ENCODE results near the gene CSNK1G3.

Gene CSNK1G3

GRCh38 chr5:123582550-123583285, 70.7 kb downstream of the CSNK1G3 start:
- no CpG with 5 or more reads among the region's 4 CpGs for WGBS, 2 donors (ENCODE audit: extremely low coverage in 2 of 2, insufficient read length in 2 of 2, insufficient replicate concordance in 1 of 2)
- Histone ChIP-seq H3K23ac (ENCODE audit: low read depth, low read length, poor library complexity) (no peak overlapping the region), H3K4me1 (ENCODE audit: control insufficient read depth in 2 of 2, insufficient read depth in 1 of 2, low read depth in 1 of 2, low read length in 2 of 2) (no peaks in the 10 kb centered on the region), H2BK12ac (ENCODE audit: low read length) (no peak overlapping the region), H2BK120ac (ENCODE audit: low read depth, low read length) (no peak overlapping the region), H3K9ac (ENCODE audit: low read depth, low read length, poor library complexity) (no peak overlapping the region), H2AK5ac (ENCODE audit: low read depth, low read length) (no peak overlapping the region), H3K14ac (ENCODE audit: low read length) (no peak overlapping the region), H3K4me2 (ENCODE audit: insufficient read depth, low read length, poor library complexity, severe bottlenecking) (no peak overlapping the region), H3K27ac (replicated peaks; ENCODE audit: low read length) (no peak overlapping the region), H2AFZ (ENCODE audit: low read length) (no peak overlapping the region), H2BK5ac (ENCODE audit: low read length) (no peak overlapping the region), H3K9me3 (replicated peaks in 1 of 2; ENCODE audit: control insufficient read depth in 2 of 2, insufficient read depth in 1 of 2, low read depth in 1 of 2, low read length in 2 of 2) (peaks cover 0 to 14% of the 10 kb centered on the region in 2 donors), H4K8ac (ENCODE audit: low read depth, low read length) (no peak overlapping the region), H3K36me3 (replicated peaks in 1 of 2; ENCODE audit: control insufficient read depth in 2 of 2, insufficient read depth in 2 of 2, low read length in 2 of 2) (peaks cover 0 to 33% of the 10 kb centered on the region in 2 donors), H2BK15ac (ENCODE audit: low read length) (no peak overlapping the region), H3K4me3 (ENCODE audit: low read length in 2 of 2) (no peak overlapping the region), H3K79me1 (ENCODE audit: low read depth, low read length) (peaks cover 2% of the 10 kb centered on the region), H3K27me3 (ENCODE audit: control insufficient read depth in 3 of 3, insufficient read depth in 3 of 3, low read depth in 1 of 3, low read length in 3 of 3) (no peaks in the 10 kb centered on the region), H4K91ac (ENCODE audit: low read depth, low read length, poor library complexity) (no peak overlapping the region), H3K4ac (ENCODE audit: low read length) (no peak overlapping the region), H3K18ac (ENCODE audit: low read length) (no peak overlapping the region)
- no peak for DNase-seq (ENCODE audit: low spot score)

- Histone ChIP-seq H3K23ac (ENCODE audit: low read depth, low read length, poor library complexity) (no peak overlapping the region), H3K27me3 (ENCODE audit: control insufficient read depth in 3 of 3, insufficient read depth in 3 of 3, low read depth in 1 of 3, low read length in 3 of 3) (no peaks in the 10 kb centered on the region), H2BK120ac (ENCODE audit: low read depth, low read length) (no peak overlapping the region), H3K14ac (ENCODE audit: low read length) (no peak overlapping the region), H2BK12ac (ENCODE audit: low read length) (no peak overlapping the region), H3K36me3 (replicated peaks in 1 of 2; ENCODE audit: control insufficient read depth in 2 of 2, insufficient read depth in 2 of 2, low read length in 2 of 2) (peaks cover 2 to 35% of the 10 kb centered on the region in 2 donors), H3K4me1 (ENCODE audit: control insufficient read depth in 2 of 2, insufficient read depth in 1 of 2, low read depth in 1 of 2, low read length in 2 of 2) (no peaks in the 10 kb centered on the region), H2BK5ac (ENCODE audit: low read length) (no peak overlapping the region), H2AK5ac (ENCODE audit: low read depth, low read length) (no peak overlapping the region), H3K27ac (replicated peaks; ENCODE audit: low read length) (no peak overlapping the region), H2AFZ (ENCODE audit: low read length) (no peak overlapping the region), H4K8ac (ENCODE audit: low read depth, low read length) (no peak overlapping the region), H3K4me2 (ENCODE audit: insufficient read depth, low read length, poor library complexity, severe bottlenecking) (no peak overlapping the region), H2BK15ac (ENCODE audit: low read length) (no peak overlapping the region), H3K9me3 (replicated peaks in 1 of 2; ENCODE audit: control insufficient read depth in 2 of 2, insufficient read depth in 1 of 2, low read depth in 1 of 2, low read length in 2 of 2) (peaks cover 0 to 2% of the 10 kb centered on the region in 2 donors), H3K4me3 (ENCODE audit: low read length in 2 of 2) (no peak overlapping the region), H3K79me1 (ENCODE audit: low read depth, low read length) (peaks cover 2% of the 10 kb centered on the region), H4K91ac (ENCODE audit: low read depth, low read length, poor library complexity) (no peak overlapping the region), H3K9ac (ENCODE audit: low read depth, low read length, poor library complexity) (no peak overlapping the region), H3K4ac (ENCODE audit: low read length) (no peak overlapping the region), H3K18ac (ENCODE audit: low read length) (no peak overlapping the region)
- no CpG with 5 or more reads among the region's 2 CpGs for WGBS, 2 donors (ENCODE audit: extremely low coverage in 2 of 2, insufficient read length in 2 of 2, insufficient replicate concordance in 1 of 2)
- DNase-seq (ENCODE audit: low spot score), result no peak
These were observed 73.9 kb downstream of the CSNK1G3 start for GRCh38 chr5:123585871-123586270.

GRCh38 chr5:123594434-123594833, 82.5 kb downstream of the CSNK1G3 start:
- Histone ChIP-seq H3K4me2 (ENCODE audit: insufficient read depth, low read length, poor library complexity, severe bottlenecking) (no peak overlapping the region), H4K91ac (ENCODE audit: low read depth, low read length, poor library complexity) (no peak overlapping the region), H3K27me3 (ENCODE audit: control insufficient read depth in 3 of 3, insufficient read depth in 3 of 3, low read depth in 1 of 3, low read length in 3 of 3) (no peaks in the 10 kb centered on the region), H3K9ac (ENCODE audit: low read depth, low read length, poor library complexity) (no peak overlapping the region), H3K4me1 (ENCODE audit: control insufficient read depth in 2 of 2, insufficient read depth in 1 of 2, low read depth in 1 of 2, low read length in 2 of 2) (no peaks in the 10 kb centered on the region), H3K4ac (ENCODE audit: low read length) (no peak overlapping the region), H3K9me3 (replicated peaks in 1 of 2; ENCODE audit: control insufficient read depth in 2 of 2, insufficient read depth in 1 of 2, low read depth in 1 of 2, low read length in 2 of 2) (peaks cover 0 to 8% of the 10 kb centered on the region in 2 donors), H2AK5ac (ENCODE audit: low read depth, low read length) (no peak overlapping the region), H3K27ac (replicated peaks; ENCODE audit: low read length) (no peak overlapping the region), H2AFZ (ENCODE audit: low read length) (no peak overlapping the region), H3K79me1 (ENCODE audit: low read depth, low read length) (no peaks in the 10 kb centered on the region), H3K36me3 (replicated peaks in 1 of 2; ENCODE audit: control insufficient read depth in 2 of 2, insufficient read depth in 2 of 2, low read length in 2 of 2) (peaks cover under 1 to 82% of the 10 kb centered on the region in 2 donors), H3K4me3 (ENCODE audit: low read length in 2 of 2) (no peak overlapping the region), H2BK5ac (ENCODE audit: low read length) (no peak overlapping the region), H3K18ac (ENCODE audit: low read length) (no peak overlapping the region), H2BK15ac (ENCODE audit: low read length) (no peak overlapping the region), H2BK120ac (ENCODE audit: low read depth, low read length) (no peak overlapping the region), H3K14ac (ENCODE audit: low read length) (no peak overlapping the region), H2BK12ac (ENCODE audit: low read length) (no peak overlapping the region), H3K23ac (ENCODE audit: low read depth, low read length, poor library complexity) (no peak overlapping the region), H4K8ac (ENCODE audit: low read depth, low read length) (no peak overlapping the region)
- no peak for DNase-seq (ENCODE audit: low spot score)

GRCh38 chr5:123597018-123597417, 85.0 kb downstream of the CSNK1G3 start:
- H2BK15ac ChIP-seq (ENCODE audit: low read length), result no peak overlapping the region
- H3K79me1 ChIP-seq (ENCODE audit: low read depth, low read length), result no peaks in the 10 kb centered on the region
- H3K4me3 ChIP-seq (ENCODE audit: low read length in 2 of 2), result no peak overlapping the region
- DNase-seq (ENCODE audit: low spot score), result no peak
- H3K18ac ChIP-seq (ENCODE audit: low read length), result no peak overlapping the region
- no peak overlapping the region for H3K27ac ChIP-seq (replicated peaks; ENCODE audit: low read length)
- H3K9me3 ChIP-seq (replicated peaks in 1 of 2; ENCODE audit: control insufficient read depth in 2 of 2, insufficient read depth in 1 of 2, low read depth in 1 of 2, low read length in 2 of 2), result peaks cover 0 to 3% of the 10 kb centered on the region in 2 donors
- no peaks in the 10 kb centered on the region for H3K27me3 ChIP-seq (ENCODE audit: control insufficient read depth in 3 of 3, insufficient read depth in 3 of 3, low read depth in 1 of 3, low read length in 3 of 3)
- H3K36me3 ChIP-seq (replicated peaks in 1 of 2; ENCODE audit: control insufficient read depth in 2 of 2, insufficient read depth in 2 of 2, low read length in 2 of 2), result peaks cover 0 to 66% of the 10 kb centered on the region in 2 donors
- H3K4me1 ChIP-seq (ENCODE audit: control insufficient read depth in 2 of 2, insufficient read depth in 1 of 2, low read depth in 1 of 2, low read length in 2 of 2), result no peaks in the 10 kb centered on the region
- no peak overlapping the region for H2AFZ ChIP-seq (ENCODE audit: low read length)
- no peak overlapping the region for H3K9ac ChIP-seq (ENCODE audit: low read depth, low read length, poor library complexity)
- no CpG with 5 or more reads among the region's 1 CpG for WGBS, 2 donors (ENCODE audit: extremely low coverage in 2 of 2, insufficient read length in 2 of 2, insufficient replicate concordance in 1 of 2)
- H3K4me2 ChIP-seq (ENCODE audit: insufficient read depth, low read length, poor library complexity, severe bottlenecking), result no peak overlapping the region
- no peak overlapping the region for H4K8ac ChIP-seq (ENCODE audit: low read depth, low read length)
- no peak overlapping the region for H2AK5ac ChIP-seq (ENCODE audit: low read depth, low read length)
- H2BK120ac ChIP-seq (ENCODE audit: low read depth, low read length), result no peak overlapping the region
- H3K23ac ChIP-seq (ENCODE audit: low read depth, low read length, poor library complexity), result no peak overlapping the region
- no peak overlapping the region for H2BK12ac ChIP-seq (ENCODE audit: low read length)
- H3K14ac ChIP-seq (ENCODE audit: low read length), result no peak overlapping the region
- H3K4ac ChIP-seq (ENCODE audit: low read length), result no peak overlapping the region
- H2BK5ac ChIP-seq (ENCODE audit: low read length), result no peak overlapping the region
- H4K91ac ChIP-seq (ENCODE audit: low read depth, low read length, poor library complexity), result no peak overlapping the region
